ENCODE results near the gene MIF.
A peak's percentile ranks its signal among the peaks of the same experiment; 100 is the strongest.
"Not testable (repeated sequence)": the region's sequence is repeated elsewhere in the genome, so short reads cannot be mapped to it uniquely, and the experiment has no call there.

The MIF gene

DNA sequence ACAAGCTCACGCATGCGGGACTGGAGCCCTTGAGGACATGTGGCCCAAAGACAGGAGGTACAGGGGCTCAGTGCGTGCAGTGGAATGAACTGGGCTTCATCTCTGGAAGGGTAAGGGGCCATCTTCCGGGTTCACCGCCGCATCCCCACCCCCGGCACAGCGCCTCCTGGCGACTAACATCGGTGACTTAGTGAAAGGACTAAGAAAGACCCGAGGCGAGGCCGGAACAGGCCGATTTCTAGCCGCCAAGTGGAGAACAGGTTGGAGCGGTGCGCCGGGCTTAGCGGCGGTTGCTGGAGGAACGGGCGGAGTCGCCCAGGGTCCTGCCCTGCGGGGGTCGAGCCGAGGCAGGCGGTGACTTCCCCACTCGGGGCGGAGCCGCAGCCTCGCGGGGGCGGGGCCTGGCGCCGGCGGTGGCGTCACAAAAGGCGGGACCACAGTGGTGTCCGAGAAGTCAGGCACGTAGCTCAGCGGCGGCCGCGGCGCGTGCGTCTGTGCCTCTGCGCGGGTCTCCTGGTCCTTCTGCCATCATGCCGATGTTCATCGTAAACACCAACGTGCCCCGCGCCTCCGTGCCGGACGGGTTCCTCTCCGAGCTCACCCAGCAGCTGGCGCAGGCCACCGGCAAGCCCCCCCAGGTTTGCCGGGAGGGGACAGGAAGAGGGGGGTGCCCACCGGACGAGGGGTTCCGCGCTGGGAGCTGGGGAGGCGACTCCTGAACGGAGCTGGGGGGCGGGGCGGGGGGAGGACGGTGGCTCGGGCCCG, at the start of gene MIF:
Gene MIF, plus strand, starts transcription at position 439 of the 765 bp plus-strand sequence. Its CDS starts 92 bp downstream, at position 531.
- peak; percentile 98 for DNase-seq

DNA sequence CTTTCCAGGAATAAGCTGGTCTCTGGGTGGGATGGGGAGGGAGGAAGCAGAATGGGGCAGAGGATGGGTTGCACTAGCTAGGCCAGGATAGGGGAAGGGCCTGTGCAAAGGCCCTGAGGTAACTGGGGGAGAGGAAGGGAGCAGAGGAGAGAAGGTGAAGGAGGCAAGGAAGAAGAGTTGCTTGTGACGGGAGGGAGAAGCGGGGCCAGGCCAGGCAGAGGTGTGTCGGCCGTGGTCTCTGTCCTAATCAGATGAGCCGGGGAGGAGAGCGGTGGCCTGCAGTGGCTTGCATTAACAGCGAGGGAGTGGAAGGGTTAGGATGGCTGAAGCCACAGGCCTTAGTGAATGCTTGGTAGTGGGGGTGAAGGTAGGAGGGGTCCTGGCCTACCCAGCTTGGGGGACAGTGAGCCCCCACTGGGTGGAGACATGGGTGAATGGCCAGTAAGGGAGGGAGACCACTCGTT, 49.4 kb upstream of the MIF start:
- DNase-seq = no peak

DNA sequence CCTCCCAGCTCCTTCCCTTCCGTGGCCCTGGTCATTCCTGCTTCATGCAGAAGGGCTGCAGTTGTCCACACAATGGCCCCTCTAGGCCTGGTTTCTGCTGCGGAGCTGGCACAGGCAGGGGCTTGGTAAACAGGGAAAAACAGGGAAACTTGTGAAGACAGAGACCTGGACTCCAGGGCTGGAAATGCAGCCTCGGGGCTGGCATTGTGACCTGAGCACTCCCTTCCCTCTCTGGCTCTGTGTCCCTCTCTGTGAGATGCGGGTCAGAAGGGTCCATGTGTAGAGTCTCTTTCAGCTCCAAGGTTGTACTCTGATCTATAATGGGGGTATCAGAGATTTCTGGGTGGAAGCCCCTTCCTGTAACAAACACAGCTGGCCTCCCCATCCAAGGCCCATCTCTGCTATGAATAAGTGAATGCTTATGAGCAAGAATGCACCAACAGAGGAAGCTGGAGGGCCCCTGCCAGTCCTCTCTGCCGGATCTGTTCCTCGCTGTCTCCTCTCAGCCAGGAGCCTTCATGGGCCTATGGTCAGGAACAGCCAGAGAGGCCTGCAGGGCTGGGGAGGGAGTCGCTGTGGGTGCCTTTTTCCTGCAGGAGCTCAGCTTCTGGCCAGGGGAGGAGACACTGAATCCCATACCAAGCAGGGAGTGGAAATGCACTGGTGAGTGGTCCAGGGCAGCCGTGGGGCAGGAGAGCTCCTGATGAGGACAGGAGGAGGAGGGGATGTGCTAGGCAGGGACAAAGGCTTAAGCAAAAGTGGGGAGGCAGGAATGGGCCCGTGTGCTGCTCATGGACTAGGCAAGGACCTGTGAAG, 48.7 kb upstream of the MIF start:
- no peak for DNase-seq

DNA sequence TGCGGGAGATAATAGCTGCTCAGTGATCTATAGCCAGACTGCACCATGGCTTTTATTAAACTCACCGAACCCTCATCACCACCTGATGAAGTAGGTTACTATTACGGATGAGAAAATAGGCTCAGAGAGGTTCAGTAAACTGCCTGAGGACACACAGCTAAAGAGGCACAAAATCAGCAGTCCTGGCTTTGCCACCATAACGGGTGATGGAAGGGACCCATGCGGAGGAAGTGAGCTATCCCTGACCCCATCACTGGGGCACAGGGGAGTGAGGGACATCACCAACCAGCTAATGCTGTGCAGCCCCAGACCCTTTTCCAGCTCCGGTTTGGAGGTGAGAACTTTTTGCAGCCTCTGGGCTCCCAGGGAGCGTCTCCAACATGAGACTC, 48.1 kb upstream of the MIF start:
- no peak for DNase-seq

DNA sequence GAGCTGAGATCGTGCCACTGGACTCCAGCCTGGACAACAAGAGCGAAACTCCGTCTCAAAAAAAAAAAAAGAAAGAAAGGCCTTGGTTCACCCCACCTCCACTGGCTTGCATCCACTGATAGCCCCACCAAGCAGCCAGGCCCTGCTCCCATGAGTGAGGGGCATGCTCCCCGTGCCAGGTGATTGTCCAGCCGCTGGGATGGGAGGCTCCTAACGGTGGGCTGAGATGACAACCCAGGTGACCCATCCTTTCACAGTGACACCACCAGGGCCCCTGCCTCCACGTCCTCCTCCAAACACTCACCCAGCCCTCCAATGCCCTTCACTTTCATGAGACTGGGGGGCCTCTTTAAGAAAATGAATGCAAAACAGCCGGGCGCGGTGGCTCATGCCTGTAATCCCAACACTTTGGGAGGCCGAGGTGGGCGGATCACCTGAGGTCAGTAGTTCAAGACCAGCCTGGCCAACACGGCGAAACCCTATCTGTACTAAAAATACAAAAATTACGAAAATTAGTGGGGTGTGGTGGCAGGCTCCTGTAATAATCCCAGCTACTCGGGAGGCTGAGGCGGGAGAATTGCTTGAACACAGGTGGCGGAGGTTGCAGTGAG, 46.8 kb upstream of the MIF start:
- no peak for DNase-seq

DNA sequence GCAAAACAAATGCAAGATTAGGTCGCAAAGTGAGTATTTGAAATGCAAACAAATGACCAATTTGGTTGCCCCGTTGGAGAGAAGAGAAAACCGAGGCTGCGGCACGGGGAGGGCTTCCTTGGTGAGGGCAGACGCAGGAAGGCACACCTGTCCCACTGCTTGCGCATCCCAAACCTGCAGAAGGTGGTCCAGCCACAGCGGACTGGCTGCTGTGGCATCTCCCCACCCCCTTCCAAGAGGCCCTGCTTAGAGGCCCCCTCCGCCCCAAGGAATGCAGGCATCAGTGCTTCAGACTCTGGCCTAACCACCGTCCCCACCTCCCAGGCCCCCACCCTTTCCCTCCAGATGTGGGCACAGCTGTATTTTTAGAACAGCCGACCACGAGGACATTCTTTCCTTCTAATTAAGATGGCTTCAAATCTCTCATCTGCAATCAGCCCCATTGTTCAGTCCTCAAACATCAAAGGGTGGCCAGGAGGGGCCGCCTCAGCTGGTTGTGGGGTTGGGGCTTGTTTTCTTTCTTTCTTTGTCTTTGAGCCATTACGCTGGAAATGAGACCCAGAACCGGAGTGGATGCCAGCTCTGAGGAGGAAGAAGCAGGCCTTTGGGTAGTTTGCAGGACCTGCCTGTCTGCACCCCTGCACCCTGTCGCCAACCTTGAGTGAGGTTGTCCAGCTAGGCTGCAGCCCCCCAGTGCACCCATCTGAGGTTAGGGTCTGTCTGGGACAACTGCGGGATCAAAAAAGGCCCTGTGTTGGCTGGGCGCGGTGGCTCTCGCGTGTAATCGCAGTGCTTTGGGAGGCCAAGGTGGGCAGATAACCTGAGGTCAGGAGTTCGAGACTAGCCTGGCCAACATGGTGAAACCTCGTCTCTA, 46.0 kb upstream of the MIF start:
- no peak for DNase-seq

DNA sequence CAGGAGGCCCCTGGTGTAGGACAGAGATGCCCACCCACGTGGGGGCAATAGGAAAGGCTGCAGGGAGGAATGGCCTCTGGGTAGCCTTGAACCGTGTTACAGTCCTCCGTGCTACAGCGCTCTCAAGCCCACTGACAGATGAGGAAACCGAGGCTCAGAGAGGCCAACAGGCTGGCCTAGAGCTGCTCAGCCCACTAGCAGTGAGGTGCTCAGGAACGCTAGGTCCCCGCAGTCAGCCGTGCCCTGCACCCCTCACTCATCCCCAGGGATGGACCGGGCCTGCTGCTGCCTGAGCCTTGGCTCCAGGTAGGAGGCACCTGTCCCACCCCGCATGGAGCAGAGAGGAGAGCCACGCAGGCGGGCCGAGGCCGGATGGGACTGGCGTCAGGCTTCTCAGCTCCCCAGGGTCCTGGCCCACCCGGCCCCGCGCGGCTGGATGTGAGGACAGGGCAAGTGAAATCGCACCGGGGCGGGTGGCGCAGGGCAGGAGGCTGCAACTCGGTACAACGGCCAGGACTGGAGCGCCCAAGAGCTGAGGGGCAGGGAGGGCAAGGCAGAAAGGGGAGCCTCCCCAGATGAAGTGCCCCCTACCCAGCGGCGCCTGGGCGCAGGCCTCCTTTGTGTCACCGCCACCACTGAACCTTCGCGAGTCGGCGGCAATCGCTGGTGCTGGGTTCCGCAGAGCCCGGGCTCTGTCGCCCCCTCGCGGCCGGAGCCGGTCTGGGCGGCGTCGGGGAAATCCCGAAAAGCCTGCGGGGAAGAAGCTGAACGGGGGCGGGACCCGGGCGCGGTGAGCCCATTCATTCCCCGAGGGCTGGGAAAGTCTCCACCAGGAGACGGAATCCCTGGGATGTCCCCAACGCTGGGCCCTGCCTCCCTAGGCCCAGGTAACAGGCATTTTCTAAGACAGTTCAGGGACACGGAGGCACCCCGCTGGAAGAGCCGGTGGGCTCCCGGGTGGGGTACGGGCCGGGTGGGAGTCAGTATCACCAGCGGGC, 44.9 kb upstream of the MIF start:
- DNase-seq = peak; percentile 95

DNA sequence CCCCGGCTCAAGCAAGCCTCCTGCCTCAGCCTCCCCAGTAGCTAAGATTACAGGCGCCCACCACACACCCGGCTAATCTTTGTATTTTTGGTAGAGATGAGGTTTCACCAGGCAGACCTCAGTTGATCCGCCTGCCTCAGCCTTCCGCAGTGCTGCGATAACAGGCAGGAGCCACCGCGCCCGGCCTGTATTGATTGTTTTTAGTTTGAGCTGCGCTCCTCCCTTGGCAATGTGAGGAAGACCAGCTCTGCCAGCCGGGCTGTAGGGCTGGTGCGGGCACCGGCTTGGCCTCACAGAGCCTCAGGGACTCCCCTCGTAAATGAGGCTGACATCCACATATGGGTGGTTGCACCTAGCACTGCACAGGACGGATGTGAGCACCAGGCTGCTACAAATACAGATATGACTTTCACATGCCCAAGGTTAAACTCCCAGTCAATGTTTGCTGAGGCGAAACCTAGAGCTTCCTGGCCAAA, 44.0 kb upstream of the MIF start:
- DNase-seq = no peak

DNA sequence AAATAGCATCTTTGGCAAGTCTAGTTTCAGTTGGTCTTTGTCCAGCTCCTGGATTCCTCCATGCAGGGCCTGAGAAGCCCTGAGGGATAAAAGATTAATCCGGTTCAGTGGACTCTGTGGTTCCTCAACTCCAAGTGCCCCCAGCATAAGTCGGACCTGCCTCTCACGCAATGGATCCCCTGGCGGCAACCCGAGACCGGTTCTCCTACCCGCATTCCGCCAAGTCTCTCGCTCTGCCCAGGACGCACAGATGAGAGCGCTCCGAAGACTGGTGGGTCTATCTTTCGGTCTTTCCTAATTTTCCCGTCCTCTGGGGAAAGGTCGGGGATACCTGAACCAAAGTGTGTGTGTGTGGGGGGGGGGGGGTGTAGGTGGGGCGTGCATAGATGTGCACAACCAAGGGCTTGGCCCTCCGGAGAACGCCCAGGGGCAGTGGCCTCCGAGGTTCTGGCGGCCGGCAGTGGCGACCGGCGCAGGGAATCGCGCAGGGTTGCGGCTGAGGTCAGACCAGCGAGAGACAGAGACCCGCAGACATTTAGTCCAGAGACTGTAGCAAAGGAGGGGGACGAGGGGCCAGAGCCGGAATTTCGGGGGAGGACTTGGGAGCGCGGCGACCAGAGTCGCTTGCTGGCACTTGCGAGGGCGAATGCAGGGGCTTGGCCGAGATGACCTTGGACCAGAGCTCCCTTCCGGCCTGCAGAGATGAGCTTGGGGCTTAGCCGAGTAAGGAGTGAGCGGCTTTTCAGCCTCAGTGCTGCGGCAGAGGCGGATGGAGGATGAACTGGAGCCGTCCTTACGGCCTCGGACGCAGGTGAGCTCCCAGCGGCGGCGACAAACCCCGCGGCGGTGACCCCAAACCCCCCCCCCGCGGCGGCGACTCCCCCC, 37.2 kb upstream of the MIF start:
- no peak for DNase-seq

DNA sequence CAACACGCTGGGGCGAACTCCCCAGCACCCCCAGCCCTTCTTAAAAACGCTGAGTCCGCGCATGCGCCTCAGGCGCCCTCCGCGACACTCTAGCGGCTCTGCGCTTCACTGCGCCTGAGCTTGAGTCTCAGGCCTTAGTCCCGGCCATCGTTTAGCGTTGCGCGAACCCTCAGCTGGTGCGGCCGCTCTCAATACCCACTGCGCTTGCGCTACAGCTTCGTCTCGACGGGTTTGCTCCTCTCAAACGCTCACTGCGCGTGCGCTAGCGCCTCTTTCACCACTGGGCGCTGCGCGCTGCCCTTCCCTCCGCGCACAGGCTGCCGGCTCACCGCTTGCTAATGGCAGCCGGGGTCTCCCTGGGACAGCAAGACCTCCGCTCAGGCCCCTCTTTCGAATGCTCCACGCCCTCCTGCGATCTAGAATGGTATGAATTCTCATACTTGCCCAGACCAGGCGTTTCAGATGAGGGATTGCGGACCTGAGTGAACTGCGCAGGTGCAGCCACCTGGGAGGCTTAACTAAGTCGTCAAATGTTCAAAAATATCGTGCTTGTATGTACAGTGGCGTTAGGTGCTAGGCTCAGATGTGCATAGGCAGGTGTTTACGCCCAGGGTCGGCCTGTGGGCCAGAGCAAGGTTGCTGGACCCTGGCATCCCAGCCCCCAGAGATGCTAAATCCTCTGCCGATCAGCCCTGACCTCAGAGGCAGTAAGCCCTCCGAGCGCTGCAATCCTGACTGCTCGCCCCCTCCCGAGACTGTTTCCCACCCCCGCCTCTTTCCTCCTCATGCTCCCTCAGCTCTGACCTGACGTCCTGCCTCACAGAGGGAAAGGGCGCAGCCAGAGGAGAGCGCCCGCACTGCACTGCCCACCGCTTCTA, 36.3 kb upstream of the MIF start, which contains the start of gene SLC2A11:
Gene SLC2A11, plus strand, starts transcription at position 270 of the 878 bp plus-strand sequence. Its CDS starts 125 bp downstream, at position 395.
- peak; percentile 97 for DNase-seq

DNA sequence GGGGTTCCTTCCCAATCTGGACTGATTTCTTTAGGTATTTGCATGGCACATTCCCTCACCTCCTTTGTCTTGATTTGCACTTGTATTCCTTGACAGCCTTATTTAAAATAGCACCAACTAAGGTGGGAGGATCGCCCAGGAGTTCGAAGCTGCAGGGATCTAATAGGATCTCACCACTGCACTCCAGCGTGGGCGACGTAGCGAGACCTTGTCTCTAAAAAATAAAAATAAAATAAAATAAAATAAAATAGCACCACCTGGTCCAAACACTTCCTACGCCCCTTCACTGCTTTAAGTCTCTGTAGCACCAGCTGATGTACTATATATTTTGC, 35.7 kb upstream of the MIF start:
- DNase-seq = no peak

DNA sequence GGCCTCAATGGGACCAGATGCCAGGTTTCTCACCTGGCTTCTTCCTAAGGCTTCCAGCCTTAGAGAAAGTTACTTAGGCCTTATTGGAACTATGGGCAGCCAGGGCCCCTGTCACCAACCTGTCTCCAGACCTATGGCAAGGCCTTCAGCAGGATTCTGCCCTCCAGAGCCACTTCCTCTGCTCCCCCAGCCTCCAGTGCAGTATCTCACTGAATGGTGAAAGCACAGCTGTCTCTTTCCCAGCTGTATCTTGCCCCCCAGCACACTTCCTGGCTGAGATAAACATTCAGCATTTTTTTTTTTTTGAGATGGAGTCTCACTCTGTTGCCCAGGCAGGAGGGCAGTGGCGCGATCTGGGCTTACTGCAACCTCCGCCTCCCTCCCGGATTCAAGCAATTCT, 35.0 kb upstream of the MIF start:
- DNase-seq = no peak

DNA sequence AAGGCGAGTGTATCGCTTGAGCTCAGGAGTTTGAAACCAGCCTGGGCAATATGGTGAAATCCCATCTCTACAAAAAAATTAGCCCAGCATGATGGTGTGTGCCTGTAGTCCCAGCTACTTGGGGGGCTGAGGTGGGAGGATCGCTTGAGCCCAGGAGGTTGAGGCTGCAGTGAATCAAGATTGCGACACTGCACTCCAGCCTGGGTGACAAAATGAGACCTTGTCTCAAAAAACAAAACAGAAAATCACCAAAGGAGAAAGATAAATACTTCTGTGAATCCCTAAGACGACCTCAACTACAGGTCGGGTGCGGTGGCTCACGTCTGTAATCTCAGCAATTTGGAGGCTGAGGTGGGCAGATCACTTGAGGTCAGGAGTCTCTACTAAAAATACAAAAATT, 34.0 kb upstream of the MIF start:
- DNase-seq = not testable (repeated sequence)

DNA sequence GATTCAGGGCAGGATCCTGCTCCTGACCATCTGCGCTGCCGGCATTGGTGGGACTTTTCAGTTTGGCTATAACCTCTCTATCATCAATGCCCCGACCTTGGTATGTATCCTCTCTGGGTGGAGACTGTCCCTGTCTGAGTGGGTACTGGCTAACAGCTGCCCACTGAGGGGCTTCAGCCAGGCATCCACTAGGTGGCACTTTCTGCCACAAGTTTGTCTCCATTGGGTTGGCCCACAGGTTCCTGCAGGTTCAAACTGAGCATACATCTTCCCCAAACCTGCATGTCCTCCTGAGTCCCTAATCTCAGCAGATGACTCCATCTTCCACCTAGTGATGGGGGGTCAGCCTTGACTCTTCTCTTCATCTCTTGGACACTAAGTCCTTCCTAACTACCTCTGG, 32.1 kb upstream of the MIF start:
- peak; percentile 70 for DNase-seq

DNA sequence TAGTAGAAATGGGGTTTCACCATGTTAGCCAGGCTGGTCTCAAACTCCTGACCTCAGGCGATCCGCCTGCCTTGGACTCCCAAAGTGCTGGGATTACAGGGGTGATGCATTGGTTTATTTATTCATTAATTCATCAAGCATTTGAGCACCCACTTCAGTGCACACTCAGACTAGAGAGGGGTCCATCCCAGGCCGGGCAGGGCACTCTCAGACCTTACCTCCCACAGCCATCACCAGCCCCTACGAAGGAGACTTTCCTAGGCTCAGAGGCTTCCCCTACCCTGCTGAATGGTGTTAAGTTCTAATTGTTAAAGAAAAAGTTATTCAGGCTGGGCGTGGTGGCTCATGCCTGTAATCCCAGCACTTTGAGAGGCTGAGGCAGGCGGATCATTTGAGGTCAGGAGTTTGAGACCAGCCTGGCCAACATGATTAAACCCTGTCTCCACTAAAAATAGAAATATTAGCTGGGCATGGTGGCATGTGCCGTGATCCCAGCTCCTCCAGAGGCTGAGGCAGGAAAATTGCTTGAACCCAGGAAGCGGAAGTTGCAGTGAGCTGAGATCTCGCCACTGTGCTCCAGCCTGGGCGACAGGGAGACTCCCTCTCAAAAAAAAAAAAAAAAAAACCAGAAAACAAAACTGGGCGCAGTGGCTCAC, 29.6 kb upstream of the MIF start:
- DNase-seq = not testable (repeated sequence)

DNA sequence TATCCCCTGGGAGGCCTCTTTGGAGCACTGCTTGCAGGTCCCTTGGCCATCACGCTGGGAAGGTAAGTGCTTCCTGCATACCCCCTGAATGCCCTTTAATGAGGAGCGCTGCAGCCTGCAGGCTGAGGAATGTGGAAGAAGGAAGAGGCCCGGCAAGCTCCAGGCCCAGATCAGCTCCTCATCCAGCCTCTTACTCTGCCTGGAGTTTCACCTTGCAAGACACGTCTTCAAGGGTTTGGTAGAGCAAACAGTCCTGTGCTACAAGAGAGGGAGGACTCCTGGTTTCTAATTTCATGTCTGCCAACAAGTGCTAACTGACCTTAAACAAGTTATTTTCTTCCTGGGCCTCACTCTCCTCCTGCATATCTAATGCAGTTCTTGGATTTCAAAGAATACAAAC, 25.6 kb upstream of the MIF start:
- DNase-seq = no peak

DNA sequence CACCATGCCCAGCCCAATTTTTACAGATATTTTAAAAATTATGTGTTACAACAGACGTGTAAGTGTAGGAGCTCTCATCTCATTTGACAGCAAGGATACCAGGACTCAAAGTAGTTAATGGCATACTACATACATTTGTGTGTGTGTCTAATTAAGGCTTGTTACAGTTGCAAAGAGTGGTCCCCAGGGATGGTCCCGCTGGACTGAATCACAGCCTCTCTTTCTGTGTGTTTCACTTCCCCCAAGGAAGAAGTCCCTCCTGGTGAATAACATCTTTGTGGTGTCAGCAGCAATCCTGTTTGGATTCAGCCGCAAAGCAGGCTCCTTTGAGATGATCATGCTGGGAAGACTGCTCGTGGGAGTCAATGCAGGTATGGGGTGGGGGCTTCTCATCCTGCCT, 19.3 kb upstream of the MIF start:
- no peak for DNase-seq

DNA sequence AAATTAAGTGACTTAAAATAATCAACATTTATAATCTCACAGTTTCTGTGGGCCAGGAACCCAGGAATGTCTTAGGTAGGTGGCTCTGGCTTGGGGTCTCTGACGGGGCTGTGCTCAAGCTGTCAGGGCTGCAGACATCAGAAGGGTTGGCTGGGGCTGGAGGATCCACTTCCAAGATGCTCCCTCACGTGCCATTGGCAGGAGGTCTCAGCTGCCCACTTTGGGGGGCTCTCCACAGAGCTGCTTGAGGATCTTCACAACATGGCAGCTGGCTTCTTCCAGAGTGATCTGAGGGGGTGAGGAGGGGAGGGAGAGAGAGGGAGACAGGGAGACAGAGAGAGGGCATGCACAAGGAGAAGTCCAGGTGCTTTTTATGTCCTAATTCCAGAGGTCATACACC, 18.4 kb upstream of the MIF start:
- DNase-seq = no peak

DNA sequence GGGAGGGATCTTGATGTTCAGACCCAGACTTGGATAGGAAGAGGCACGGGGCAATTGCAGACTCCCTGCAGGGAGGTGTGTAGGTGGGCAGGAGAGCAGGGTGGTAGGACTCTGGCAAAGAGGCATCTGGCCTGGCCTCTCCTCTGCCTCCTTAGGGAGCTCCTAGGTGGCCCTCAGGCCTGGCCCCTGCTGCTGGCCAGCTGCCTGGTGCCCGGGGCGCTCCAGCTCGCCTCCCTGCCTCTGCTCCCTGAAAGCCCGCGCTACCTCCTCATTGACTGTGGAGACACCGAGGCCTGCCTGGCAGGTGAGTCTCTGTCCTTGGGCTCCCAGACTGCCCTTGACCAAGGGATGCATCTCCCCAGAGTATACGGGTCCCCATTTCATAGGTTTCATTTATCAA, 16.6 kb upstream of the MIF start:
- DNase-seq = no peak
